Measurements from ENCODE around the gene NHLRC3. TPM values are rescaled to one million over a fixed set of nuclear protein-coding genes. Genes with fewer than 3 reads are reported as not detected.
A peak's percentile ranks its signal among the peaks of the same experiment; 100 is the strongest.

The NHLRC3 gene
- total and polyA plus RNA-seq, 2 of the 8 experiments (the other 6 are each of a cell fraction or from before 2014, with no cell fraction given), result 13.1 to 16.9 TPM

DNA sequence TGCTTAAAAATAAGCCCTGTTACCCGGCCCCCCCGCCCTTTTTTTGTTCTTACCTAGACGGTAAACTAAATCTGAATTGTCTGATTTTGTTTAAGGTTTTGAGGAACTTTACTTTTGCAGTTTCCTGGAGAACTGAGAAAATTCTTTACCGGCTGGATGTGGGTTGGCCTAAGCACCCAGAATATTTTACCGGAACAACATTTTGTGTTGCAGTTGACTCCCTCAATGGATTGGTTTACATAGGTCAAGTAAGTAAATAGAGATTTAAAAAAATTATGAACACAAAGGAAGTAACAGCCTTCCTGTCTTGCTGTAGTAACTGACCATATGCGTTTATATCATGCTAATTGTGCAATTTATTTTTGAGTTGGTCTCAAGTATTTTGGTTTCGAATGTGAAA lies 785 bp downstream of the NHLRC3 start:
- ChIA-PET POLR2A (ENCODE audit: partially characterized antibody) (interaction anchor here (0.6 to 5.4 kb wide), 6 partner anchors 8 to 33 kb away, joined by 3 to 73 read pairs (median 15); no protein-coding TSS in a partner anchor), CTCF (ENCODE audit: partially characterized antibody) (no interaction called here)
- Histone ChIP-seq H2BK20ac (ENCODE audit: low read length) (no peak overlapping the region), H3K23me2 (ENCODE audit: low read depth, low read length) (peaks cover 12% of the 10 kb centered on the region), H4K91ac (replicated peaks; ENCODE audit: insufficient read length, low read length) (no peak overlapping the region), H3K4ac (replicated peaks; ENCODE audit: insufficient read length, low read depth, low read length) (no peak overlapping the region), H2BK12ac (ENCODE audit: low read depth, low read length) (no peak overlapping the region), H2BK15ac (ENCODE audit: low read length) (no peak overlapping the region), H2AFZ (ENCODE audit: low read length) (no peak overlapping the region), H3K9ac (replicated peaks in 1 of 4; ENCODE audit: extremely low read depth in 1 of 4, low read depth in 3 of 4, low read length in 3 of 4) (no peak overlapping the region; a peak in 1 of 7 replicates), H3K79me2 (ENCODE audit: control insufficient read depth in 1 of 2, insufficient read depth in 2 of 2, low read length in 2 of 2) (peaks cover 33 to 46% of the 10 kb centered on the region in 2 experiments), H3K4me2 (ENCODE audit: insufficient read depth in 1 of 2, low read depth in 2 of 2, low read length in 2 of 2) (peak overlapping the region; percentile 79 to 81), H3K4me1 (replicated peaks in 1 of 4; ENCODE audit: control insufficient read depth in 3 of 4, insufficient read depth in 4 of 4, low read length in 3 of 4) (peaks cover 0 to 9% (median under 1%) of the 10 kb centered on the region in 4 experiments; a peak in 4 of 7 replicates), H3K9me3 (ENCODE audit: insufficient read depth in 2 of 2, low read depth in 1 of 2, low read length in 1 of 2) (no peaks in the 10 kb centered on the region), H3K14ac (ENCODE audit: insufficient read length) (no peak overlapping the region), H3K27me3 (replicated peaks in 1 of 4; ENCODE audit: control insufficient read depth in 3 of 4, extremely low read depth in 1 of 4, insufficient read depth in 3 of 4, low read length in 3 of 4) (no peaks in the 10 kb centered on the region; a peak in 1 of 7 replicates), H4K20me1 (replicated peaks in 1 of 2; ENCODE audit: control insufficient read depth in 1 of 2, insufficient read depth in 2 of 2, low read length in 2 of 2) (peaks cover 3 to 9% of the 10 kb centered on the region in 2 experiments), H3K56ac (replicated peaks; ENCODE audit: insufficient read length, low read depth, low read length) (no peak overlapping the region), H3K4me3 (ENCODE audit: extremely low read depth in 1 of 4, insufficient read depth in 2 of 4, low read depth in 3 of 4, low read length in 4 of 4) (peak overlapping the region; percentile 94 to 99 (median 96); a peak in 6 of 8 replicates), H4K8ac (ENCODE audit: extremely low read depth, insufficient read depth, low read length) (no peak overlapping the region), H3K36me3 (ENCODE audit: control insufficient read depth in 2 of 4, insufficient read depth in 4 of 4, low read length in 3 of 4) (peaks cover 0 to 2% (median 0%) of the 10 kb centered on the region in 4 experiments; a peak in 1 of 8 replicates), H3K79me1 (ENCODE audit: low read depth, low read length) (no peaks in the 10 kb centered on the region), H2BK120ac (replicated peaks; ENCODE audit: low read depth, low read length) (no peak overlapping the region), H3K18ac (ENCODE audit: extremely low read depth, low read length) (no peak overlapping the region), H3K27ac (ENCODE audit: low read depth, low read length) (no peak overlapping the region), H4K5ac (ENCODE audit: insufficient read length, low read depth, low read length) (no peak overlapping the region), H2BK5ac (ENCODE audit: low read depth, low read length) (no peak overlapping the region), H3K23ac (ENCODE audit: insufficient read length) (no peak overlapping the region), H2AK5ac (ENCODE audit: low read depth, low read length) (no peak overlapping the region)
- WGBS, 2 experiments (ENCODE audit: extremely low coverage in 1 of 2, insufficient coverage in 1 of 2, insufficient read length in 1 of 2, insufficient replicate concordance in 2 of 2, low coverage in 1 of 2, low lambda C conversion rate in 2 of 2, missing lambda C conversion rate in 1 of 2), result 56 to 100% methylated on average over 1 to 7 of the region's 7 CpGs
- FAIRE-seq (no peak), DNase-seq (ENCODE audit: low read depth in 1 of 2, low spot score in 2 of 2) (no peak)
- no peak for TF ChIP-seq FOSL1 (IDR thresholded peaks at IDR 0.05; ENCODE audit: insufficient read depth, low read depth, low read length)
- TF ChIP-seq POU5F1 (IDR thresholded peaks at IDR 0.05; ENCODE audit: low read depth, low read length), result no peak
- no peak for TF ChIP-seq RXRA (IDR thresholded peaks at IDR 0.05; ENCODE audit: insufficient read depth, low read depth, low read length)
- TF ChIP-seq NANOG (IDR thresholded peaks at IDR 0.05; ENCODE audit: insufficient read depth, low read depth, low read length, poor library complexity, severe bottlenecking), result no peak
- no peak for TF ChIP-seq SP1 (IDR thresholded peaks at IDR 0.05; ENCODE audit: low read depth, low read length)
- no peak for TF ChIP-seq CBX5 (IDR thresholded peaks at IDR 0.05; ENCODE audit: low read depth, low read length)
- TF ChIP-seq SRF (IDR thresholded peaks at IDR 0.05; ENCODE audit: low read depth, low read length), result no peak
- no peak for TF ChIP-seq SIX5 (IDR thresholded peaks at IDR 0.05; ENCODE audit: low read depth, low read length)
- TF ChIP-seq, protein P1, sequence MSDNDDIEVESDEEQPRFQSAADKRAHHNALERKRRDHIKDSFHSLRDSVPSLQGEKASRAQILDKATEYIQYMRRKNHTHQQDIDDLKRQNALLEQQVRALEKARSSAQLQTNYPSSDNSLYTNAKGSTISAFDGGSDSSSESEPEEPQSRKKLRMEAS (IDR thresholded peaks at IDR 0.05), result no peak
- no peak for TF ChIP-seq PHF8 (conservative IDR thresholded peaks at IDR 0.05; ENCODE audit: low read depth, low read length)
- no peak for TF ChIP-seq KDM5A (IDR thresholded peaks at IDR 0.05; ENCODE audit: low read length)
- TF ChIP-seq KDM4A (IDR thresholded peaks at IDR 0.05; ENCODE audit: low read depth, low read length, severe bottlenecking), result no peak
- TF ChIP-seq EGR1 (IDR thresholded peaks at IDR 0.05; ENCODE audit: borderline replicate concordance, low read depth, low read length), result no peak
- no peak for TF ChIP-seq JUND (IDR thresholded peaks at IDR 0.05; ENCODE audit: low read length)
- TF ChIP-seq RBBP5 (IDR thresholded peaks at IDR 0.05; ENCODE audit: borderline replicate concordance, low read depth, low read length), result no peak
